Lung (tissue), 12 donors: ENCODE measurements around the gene SOBP. TPM values are rescaled to one million over a fixed set of nuclear protein-coding genes. Genes with fewer than 3 reads are reported as not detected.

Experiments used
- ATAC-seq: fragments of 200-7000 bp; cut with Tn5 transposase; one replicate; pipeline ENCODE4 v1.9.1; 2020; ENCODE audit warnings: moderate number of reproducible peaks; ENCODE audit not compliant: insufficient read depth, low FRiP score
- DNase-seq, 3 donors: peaks; one replicate each; pipeline ENCODE4 v3.0.0-alpha.2; 2013 to 2017
- H3K27ac ChIP-seq, 2 donors: one replicate each; pipeline ENCODE4 v1.5.1; 2013; ENCODE audit warnings: mild to moderate bottlenecking in 2 of 2, moderate library complexity in 2 of 2, control low read depth in 1 of 2, inconsistent platforms in 1 of 2, low read depth in 1 of 2, low read length in 1 of 2
- H3K27me3 ChIP-seq, 3 donors: one replicate each; pipeline ENCODE4 v1.5.1; 2013; ENCODE audit warnings: low read length in 2 of 3; ENCODE audit not compliant: control insufficient read depth in 3 of 3, insufficient read depth in 3 of 3
- H3K36me3 ChIP-seq, 4 donors: one replicate each; pipeline ENCODE4 v1.5.1; 2013; ENCODE audit warnings: low read length in 4 of 4, mild to moderate bottlenecking in 1 of 4, moderate library complexity in 1 of 4; ENCODE audit not compliant: control insufficient read depth in 4 of 4, insufficient read depth in 4 of 4
- H3K4me1 ChIP-seq, 5 donors: one replicate each; pipeline ENCODE4 v1.5.1; 2013; ENCODE audit warnings: low read length in 5 of 5, mild to moderate bottlenecking in 2 of 5, moderate library complexity in 1 of 5; ENCODE audit not compliant: control insufficient read depth in 5 of 5, insufficient read depth in 5 of 5
- H3K4me3 ChIP-seq: one replicate; pipeline ENCODE4 v1.5.1; 2013; ENCODE audit warnings: mild to moderate bottlenecking, control low read depth, moderate library complexity
- H3K9ac ChIP-seq, 2 donors: one replicate each; pipeline ENCODE4 v1.5.1; 2013; ENCODE audit warnings: low read length in 2 of 2, control low read depth in 1 of 2; ENCODE audit not compliant: insufficient read depth in 1 of 2
- H3K9me3 ChIP-seq, 4 donors: one replicate each; pipeline ENCODE4 v1.5.1; 2013; ENCODE audit warnings: low read length in 3 of 4, mild to moderate bottlenecking in 1 of 4, moderate library complexity in 1 of 4; ENCODE audit not compliant: control insufficient read depth in 4 of 4, insufficient read depth in 3 of 4
- WGBS, 2 donors: extraction: QIAGEN DNeasy Blood & Tissue Kit; methylation state at CpG; one replicate each; pipeline ENCODE4 v1.1.7; 2013; 5-methylcytosine and 5-hydroxymethylcytosine counted together
- polyA plus RNA-seq, 2 donors: library from polyadenylated mRNA; stranded (reverse); fragments of 200-250 nt; gene quantifications; one replicate each; pipeline ENCODE4 v1.2.1, GENCODE V29; 2013
- total RNA-seq, 2 donors: library from RNA; depleted of rRNA in 1 of 2; stranded (reverse); fragments of >200 nt in 1 of 2; gene quantifications; one replicate each; pipeline ENCODE4 v1.2.1, GENCODE V29; 2014 to 2021
- TF ChIP-seq, protein P1 (sequence below): IDR thresholded peaks from 2 replicates; pipeline ENCODE4 v1.5.1; 2012; ENCODE audit warnings: mild to moderate bottlenecking; ENCODE audit errors: control extremely low read depth, extremely low read depth
- donor health status: control.
- donor health status: control.
- donor health status: Bipolar disorder and iron deficiency.
- donor health status: healthy.
- donor health status: DM: yes; HTN: yes; CAD: no.

The SOBP gene
- total and polyA plus RNA-seq, 4 donors, result 1.6 to 14.5 (median 5.8) TPM

DNA sequence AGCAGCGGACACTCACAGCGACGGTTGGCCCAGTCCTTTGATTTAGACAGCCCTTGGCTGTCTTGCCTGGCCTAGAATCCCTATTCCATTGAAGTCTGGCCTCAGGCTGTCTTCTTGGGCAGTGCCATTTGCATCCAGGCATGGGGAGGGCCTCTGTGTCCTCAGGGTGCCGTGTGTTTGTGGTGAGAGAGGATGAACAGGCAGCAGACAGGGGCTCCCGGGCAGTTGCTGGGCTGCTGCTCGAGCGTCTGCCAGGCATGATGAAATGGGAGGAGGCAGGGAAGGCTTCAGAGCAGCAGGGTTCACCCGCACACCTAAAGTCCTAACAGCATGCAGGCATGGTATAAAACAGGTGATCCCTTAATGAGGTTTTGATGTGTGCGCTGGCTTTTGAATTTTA, 126.9 kb downstream of the SOBP start:
- ATAC-seq (no peak), DNase-seq (no peak)
- Histone ChIP-seq H3K4me1 (peaks cover 0 to 5% (median 0%) of the 10 kb centered on the region in 5 donors), H3K27ac (no peak overlapping the region), H3K9me3 (no peaks in the 10 kb centered on the region), H3K27me3 (no peaks in the 10 kb centered on the region), H3K4me3 (no peak overlapping the region), H3K36me3 (no peaks in the 10 kb centered on the region), H3K9ac (no peak overlapping the region)
- TF ChIP-seq, protein P1, sequence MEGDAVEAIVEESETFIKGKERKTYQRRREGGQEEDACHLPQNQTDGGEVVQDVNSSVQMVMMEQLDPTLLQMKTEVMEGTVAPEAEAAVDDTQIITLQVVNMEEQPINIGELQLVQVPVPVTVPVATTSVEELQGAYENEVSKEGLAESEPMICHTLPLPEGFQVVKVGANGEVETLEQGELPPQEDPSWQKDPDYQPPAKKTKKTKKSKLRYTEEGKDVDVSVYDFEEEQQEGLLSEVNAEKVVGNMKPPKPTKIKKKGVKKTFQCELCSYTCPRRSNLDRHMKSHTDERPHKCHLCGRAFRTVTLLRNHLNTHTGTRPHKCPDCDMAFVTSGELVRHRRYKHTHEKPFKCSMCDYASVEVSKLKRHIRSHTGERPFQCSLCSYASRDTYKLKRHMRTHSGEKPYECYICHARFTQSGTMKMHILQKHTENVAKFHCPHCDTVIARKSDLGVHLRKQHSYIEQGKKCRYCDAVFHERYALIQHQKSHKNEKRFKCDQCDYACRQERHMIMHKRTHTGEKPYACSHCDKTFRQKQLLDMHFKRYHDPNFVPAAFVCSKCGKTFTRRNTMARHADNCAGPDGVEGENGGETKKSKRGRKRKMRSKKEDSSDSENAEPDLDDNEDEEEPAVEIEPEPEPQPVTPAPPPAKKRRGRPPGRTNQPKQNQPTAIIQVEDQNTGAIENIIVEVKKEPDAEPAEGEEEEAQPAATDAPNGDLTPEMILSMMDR, result no peak
- 90 to 93% methylated on average over 9 of the region's 9 CpGs for WGBS, 2 donors

DNA sequence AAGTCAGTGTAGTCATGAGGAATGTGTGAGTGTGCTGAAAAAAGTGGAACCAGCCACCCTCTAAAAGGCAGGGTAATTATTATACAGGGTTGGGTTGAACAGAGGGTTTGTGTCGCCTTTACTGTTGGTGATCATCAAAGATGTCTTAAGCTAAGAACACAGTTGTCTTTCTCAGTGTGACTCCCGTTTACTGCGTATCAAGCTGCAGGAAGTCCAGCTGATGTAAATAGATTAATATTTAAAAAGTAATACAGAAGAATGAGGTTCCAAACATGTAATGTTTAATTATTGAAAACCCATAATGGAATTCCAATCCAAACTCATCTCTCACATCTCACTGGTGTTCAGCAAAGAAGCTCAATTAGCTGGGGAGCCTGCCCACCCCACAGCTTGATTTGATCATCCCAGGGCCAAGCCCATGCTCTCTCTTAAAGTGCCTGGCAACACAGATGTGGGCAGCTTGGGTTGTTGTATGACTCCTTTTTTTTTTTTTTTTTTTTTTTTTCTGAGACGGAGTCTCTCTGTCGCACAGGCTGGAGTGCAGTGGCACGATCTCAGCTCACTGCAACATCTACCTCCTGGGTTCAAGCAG, 127.5 kb downstream of the SOBP start:
- ATAC-seq (no peak), DNase-seq (no peak)
- Histone ChIP-seq H3K9ac (no peak overlapping the region), H3K27me3 (no peaks in the 10 kb centered on the region), H3K4me3 (no peak overlapping the region), H3K4me1 (peaks cover 0 to 3% (median 0%) of the 10 kb centered on the region in 5 donors), H3K9me3 (no peaks in the 10 kb centered on the region), H3K27ac (no peak overlapping the region), H3K36me3 (peaks cover 0 to 3% (median 1%) of the 10 kb centered on the region in 4 donors)
- TF ChIP-seq, protein P1, result no peak
- WGBS, 2 donors, result 95 to 96% methylated on average over 5 to 6 of the region's 6 CpGs

DNA sequence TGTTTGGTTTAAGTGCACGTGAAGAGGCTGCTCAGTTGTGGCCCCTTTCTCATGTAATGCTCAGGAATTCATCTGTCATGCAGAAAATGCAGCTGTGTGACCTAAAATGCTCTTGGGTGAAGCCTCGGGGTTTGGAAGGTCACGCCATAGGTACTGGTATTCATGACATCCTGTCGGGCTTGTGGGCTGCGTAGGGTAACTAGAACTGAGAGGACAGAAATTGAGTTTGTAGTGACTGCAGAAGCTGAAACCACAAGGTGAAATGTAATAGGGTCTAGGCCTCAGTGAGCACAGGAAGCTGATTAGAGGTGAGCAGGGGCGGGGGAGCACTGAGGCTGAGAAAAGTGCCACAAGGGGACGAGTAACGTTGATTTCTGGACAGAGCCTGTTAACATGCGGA, 128.8 kb downstream of the SOBP start:
- Histone ChIP-seq H3K4me3 (no peak overlapping the region), H3K9me3 (no peaks in the 10 kb centered on the region), H3K9ac (no peak overlapping the region), H3K36me3 (peaks cover 0 to 3% (median 1%) of the 10 kb centered on the region in 4 donors), H3K27ac (no peak overlapping the region), H3K4me1 (peaks cover 0 to 3% (median 0%) of the 10 kb centered on the region in 5 donors), H3K27me3 (no peaks in the 10 kb centered on the region)
- ATAC-seq (no peak), DNase-seq (no peak)
- TF ChIP-seq, protein P1, result no peak
- WGBS, 2 donors, result 90 to 91% methylated on average over 9 of the region's 9 CpGs

DNA sequence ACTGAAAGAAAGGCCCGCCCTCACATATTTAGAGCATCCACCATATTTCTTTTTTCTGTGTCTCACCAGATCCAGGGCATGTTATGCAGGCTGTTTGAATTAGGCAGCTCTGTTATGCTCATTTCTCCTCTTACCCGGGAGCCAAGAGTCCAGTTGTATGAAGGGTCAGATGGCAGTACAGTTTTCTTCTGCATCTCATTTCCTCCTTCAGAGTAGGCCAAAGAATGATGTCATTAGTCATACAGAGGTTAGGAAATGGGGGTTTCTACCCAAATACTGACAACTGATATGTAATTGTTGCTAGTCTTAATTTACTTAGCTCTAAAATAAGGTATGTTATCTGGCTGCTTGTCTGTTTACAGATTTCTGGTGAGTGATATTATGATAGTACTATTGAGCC, 130.8 kb downstream of the SOBP start:
- 72 to 88% methylated on average over 2 of the region's 2 CpGs for WGBS, 2 donors

More for the DNA sequence above, 130.8 kb downstream of the SOBP start:
- TF ChIP-seq, protein P1, result no peak
- Histone ChIP-seq H3K9ac (no peak overlapping the region), H3K9me3 (no peaks in the 10 kb centered on the region), H3K36me3 (peaks cover 0 to 3% (median 1%) of the 10 kb centered on the region in 4 donors), H3K27ac (no peak overlapping the region), H3K4me3 (no peak overlapping the region), H3K27me3 (no peaks in the 10 kb centered on the region), H3K4me1 (peaks cover 0 to 5% (median 0%) of the 10 kb centered on the region in 5 donors)
- ATAC-seq, result no peak
- no peak for DNase-seq
